ENCODE results near the gene GNAS-AS1. TPM values are rescaled to one million over a fixed set of nuclear protein-coding genes. Genes with fewer than 3 reads are reported as not detected.

The GNAS-AS1 gene
- polyA plus RNA-seq, 2 donors, result 0.09 to 0.49 TPM

GRCh38 chr20:58807801-58808200 is 42.9 kb downstream of the GNAS-AS1 start:
- H3K27ac ChIP-seq (ENCODE audit: low read depth in 2 of 2, low read length in 1 of 2), result no peak overlapping the region
- H3K27me3 ChIP-seq (ENCODE audit: control insufficient read depth in 1 of 2, insufficient read depth in 2 of 2, low read length in 2 of 2), result no peaks in the 10 kb centered on the region

GRCh38 chr20:58803533-58803932 is 47.2 kb downstream of the GNAS-AS1 start:
- Histone ChIP-seq H3K36me3 (ENCODE audit: control insufficient read depth in 2 of 2, insufficient read depth in 2 of 2, low read length in 1 of 2) (no peaks in the 10 kb centered on the region), H3K4me3 (ENCODE audit: low read depth in 1 of 2, low read length in 2 of 2) (no peak overlapping the region), H3K27ac (ENCODE audit: low read depth in 2 of 2, low read length in 1 of 2) (no peak overlapping the region), H3K9me3 (ENCODE audit: control insufficient read depth in 2 of 2, insufficient read depth in 1 of 2, low read depth in 1 of 2, low read length in 1 of 2) (no peaks in the 10 kb centered on the region), H3K27me3 (ENCODE audit: control insufficient read depth in 1 of 2, insufficient read depth in 2 of 2, low read length in 2 of 2) (no peaks in the 10 kb centered on the region), H3K4me1 (ENCODE audit: control insufficient read depth in 2 of 2, insufficient read depth in 2 of 2, low read length in 1 of 2) (no peaks in the 10 kb centered on the region)
- WGBS, 2 donors, result 88 to 91% methylated on average over 18 of the region's 18 CpGs

More at GRCh38 chr20:58807801-58808200, 42.9 kb downstream of the GNAS-AS1 start:
- H3K36me3 ChIP-seq (ENCODE audit: control insufficient read depth in 2 of 2, insufficient read depth in 2 of 2, low read length in 1 of 2), result no peaks in the 10 kb centered on the region
- no peaks in the 10 kb centered on the region for H3K9me3 ChIP-seq (ENCODE audit: control insufficient read depth in 2 of 2, insufficient read depth in 1 of 2, low read depth in 1 of 2, low read length in 1 of 2)
- H3K4me1 ChIP-seq (ENCODE audit: control insufficient read depth in 2 of 2, insufficient read depth in 2 of 2, low read length in 1 of 2), result no peaks in the 10 kb centered on the region
- H3K4me3 ChIP-seq (ENCODE audit: low read depth in 1 of 2, low read length in 2 of 2), result no peak overlapping the region
- 79 to 85% methylated on average over 11 of the region's 11 CpGs for WGBS, 2 donors

DNA sequence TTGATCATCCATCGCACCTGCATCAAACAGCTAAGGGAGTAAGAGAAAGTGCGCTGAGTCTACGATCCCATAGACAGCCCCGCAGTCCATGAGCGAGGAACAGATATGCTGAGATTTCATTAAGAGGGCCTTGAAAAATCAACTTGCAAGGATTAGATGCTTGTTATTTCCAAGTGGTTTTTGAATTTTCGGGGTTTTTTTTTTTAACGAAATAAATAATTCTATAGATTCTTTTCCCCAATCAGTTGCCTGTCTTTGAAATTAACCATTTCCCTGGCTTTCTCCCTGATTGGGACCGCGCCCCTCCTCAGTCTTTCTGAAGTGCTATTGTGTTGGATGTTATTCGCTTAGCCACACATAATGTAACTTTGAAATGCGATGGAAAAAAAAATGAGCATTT is 48.6 kb downstream of the GNAS-AS1 start:
- WGBS, 2 donors, result 90% methylated on average over 11 of the region's 11 CpGs
- Histone ChIP-seq H3K4me1 (ENCODE audit: control insufficient read depth in 2 of 2, insufficient read depth in 2 of 2, low read length in 1 of 2) (no peaks in the 10 kb centered on the region), H3K27me3 (ENCODE audit: control insufficient read depth in 1 of 2, insufficient read depth in 2 of 2, low read length in 2 of 2) (no peaks in the 10 kb centered on the region), H3K27ac (ENCODE audit: low read depth in 2 of 2, low read length in 1 of 2) (no peak overlapping the region), H3K4me3 (ENCODE audit: low read depth in 1 of 2, low read length in 2 of 2) (no peak overlapping the region), H3K9me3 (ENCODE audit: control insufficient read depth in 2 of 2, insufficient read depth in 1 of 2, low read depth in 1 of 2, low read length in 1 of 2) (no peaks in the 10 kb centered on the region), H3K36me3 (ENCODE audit: control insufficient read depth in 2 of 2, insufficient read depth in 2 of 2, low read length in 1 of 2) (no peaks in the 10 kb centered on the region)

DNA sequence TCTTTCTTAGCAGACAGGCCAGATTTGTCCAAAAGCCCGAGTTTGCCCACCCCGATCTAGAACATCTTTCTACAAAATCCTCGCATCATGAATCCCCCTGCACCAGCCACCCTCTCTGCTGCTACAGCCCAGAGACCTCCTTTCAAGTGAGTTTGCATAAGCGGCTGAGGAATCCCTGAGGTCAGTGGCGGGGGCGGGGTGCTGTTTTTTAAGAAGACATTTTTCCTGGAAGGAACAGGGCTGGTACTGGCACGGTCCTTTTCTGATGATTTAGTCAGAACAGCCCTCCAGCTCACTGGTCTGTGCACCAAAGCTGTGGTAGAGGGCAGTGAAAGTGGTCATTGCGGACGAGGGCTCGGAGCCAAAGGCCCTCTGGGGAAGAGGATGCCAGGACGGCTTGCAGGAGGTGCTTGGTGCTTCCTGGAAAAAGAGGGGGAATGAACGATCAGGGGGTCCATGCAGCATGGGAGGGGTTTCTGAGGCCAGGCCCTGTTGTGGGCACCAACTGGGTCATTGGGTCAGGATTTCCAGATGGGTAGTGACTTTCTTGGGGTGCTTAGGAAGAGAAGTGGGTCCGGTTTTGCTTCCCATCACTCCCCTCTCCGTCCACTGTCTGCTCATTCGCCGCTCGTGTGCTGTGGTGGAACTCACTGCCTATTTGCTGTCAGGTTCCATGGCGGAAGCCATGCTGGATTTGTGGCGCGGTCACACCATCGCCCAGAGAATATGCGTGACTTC is 50.4 kb downstream of the GNAS-AS1 start:
- no peaks in the 10 kb centered on the region for H3K27me3 ChIP-seq (ENCODE audit: control insufficient read depth in 1 of 2, insufficient read depth in 2 of 2, low read length in 2 of 2)
- WGBS, 2 donors, result 76 to 77% methylated on average over 22 of the region's 22 CpGs
- H3K27ac ChIP-seq (ENCODE audit: low read depth in 2 of 2, low read length in 1 of 2), result no peak overlapping the region
- H3K4me3 ChIP-seq (ENCODE audit: low read depth in 1 of 2, low read length in 2 of 2), result no peak overlapping the region
- no peaks in the 10 kb centered on the region for H3K4me1 ChIP-seq (ENCODE audit: control insufficient read depth in 2 of 2, insufficient read depth in 2 of 2, low read length in 1 of 2)
- H3K9me3 ChIP-seq (ENCODE audit: control insufficient read depth in 2 of 2, insufficient read depth in 1 of 2, low read depth in 1 of 2, low read length in 1 of 2), result no peaks in the 10 kb centered on the region
- no peaks in the 10 kb centered on the region for H3K36me3 ChIP-seq (ENCODE audit: control insufficient read depth in 2 of 2, insufficient read depth in 2 of 2, low read length in 1 of 2)

DNA sequence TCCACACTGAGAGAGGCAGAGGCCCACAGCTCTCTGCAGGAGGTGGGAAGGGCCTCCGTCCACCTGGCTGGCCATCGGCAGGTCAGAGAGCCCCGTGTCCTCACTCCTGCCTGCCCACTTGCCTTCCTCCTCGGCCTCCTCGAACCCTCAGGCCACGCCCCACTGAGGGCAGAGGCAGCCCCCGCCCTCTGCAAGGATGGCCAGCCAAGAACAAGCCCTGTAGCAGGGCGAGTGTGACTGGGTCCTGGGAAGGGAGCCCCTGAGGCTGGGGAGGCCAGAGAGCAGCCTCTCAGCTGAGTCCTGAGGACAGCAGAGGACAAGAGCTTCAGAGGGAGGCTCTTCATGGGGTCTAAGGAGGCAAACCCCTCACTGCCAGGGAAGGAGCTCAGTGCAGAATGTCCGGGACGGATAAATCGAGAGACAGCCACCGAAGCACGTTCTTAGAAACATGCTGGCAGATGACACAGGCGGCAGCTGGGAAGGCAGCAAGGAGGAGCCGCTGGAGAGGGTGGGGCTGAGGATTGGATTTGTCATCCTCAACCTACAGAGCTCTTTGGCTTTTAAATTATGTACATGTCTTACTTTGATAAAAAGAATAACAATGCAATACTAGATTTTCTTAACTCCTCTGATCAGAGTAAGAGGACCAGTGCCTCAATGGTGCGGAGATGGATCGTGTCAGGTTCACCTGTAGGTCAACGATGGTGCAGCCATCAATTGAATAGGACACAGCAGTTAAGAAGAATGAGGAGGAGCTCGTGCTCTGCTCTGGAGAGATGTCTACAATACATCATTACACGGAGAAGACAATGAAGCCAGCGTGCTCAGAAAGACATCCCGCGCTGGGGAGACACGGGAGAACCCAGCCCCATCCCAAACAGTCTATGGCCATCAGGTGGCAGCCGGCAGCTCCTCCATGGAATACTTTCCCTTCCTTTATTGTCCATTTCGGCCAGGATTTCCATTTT is 53.0 kb downstream of the GNAS-AS1 start:
- Histone ChIP-seq H3K4me3 (ENCODE audit: low read depth in 1 of 2, low read length in 2 of 2) (no peak overlapping the region), H3K4me1 (ENCODE audit: control insufficient read depth in 2 of 2, insufficient read depth in 2 of 2, low read length in 1 of 2) (no peaks in the 10 kb centered on the region), H3K36me3 (ENCODE audit: control insufficient read depth in 2 of 2, insufficient read depth in 2 of 2, low read length in 1 of 2) (no peaks in the 10 kb centered on the region), H3K9me3 (ENCODE audit: control insufficient read depth in 2 of 2, insufficient read depth in 1 of 2, low read depth in 1 of 2, low read length in 1 of 2) (no peaks in the 10 kb centered on the region), H3K27ac (ENCODE audit: low read depth in 2 of 2, low read length in 1 of 2) (no peak overlapping the region), H3K27me3 (ENCODE audit: control insufficient read depth in 1 of 2, insufficient read depth in 2 of 2, low read length in 2 of 2) (no peaks in the 10 kb centered on the region)
- 79 to 81% methylated on average over 26 of the region's 26 CpGs for WGBS, 2 donors

DNA sequence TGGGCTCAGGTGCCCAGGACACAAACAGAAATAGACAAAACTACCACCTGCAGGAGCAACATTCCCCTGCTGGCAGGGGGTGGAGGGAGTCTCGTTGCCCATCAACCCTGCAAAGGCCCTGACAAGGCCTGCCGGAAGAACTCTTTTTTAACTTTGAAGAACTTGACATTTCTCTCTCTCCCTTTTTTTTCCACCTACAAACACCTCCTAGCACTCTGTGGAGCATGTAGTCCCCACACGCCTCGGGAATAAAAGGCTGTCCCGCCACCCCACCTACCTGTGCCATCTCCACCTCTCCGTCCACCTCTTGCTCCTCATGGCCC is 54.8 kb downstream of the GNAS-AS1 start:
- Histone ChIP-seq H3K27me3 (ENCODE audit: control insufficient read depth in 1 of 2, insufficient read depth in 2 of 2, low read length in 2 of 2) (no peaks in the 10 kb centered on the region), H3K9me3 (ENCODE audit: control insufficient read depth in 2 of 2, insufficient read depth in 1 of 2, low read depth in 1 of 2, low read length in 1 of 2) (no peaks in the 10 kb centered on the region)

DNA sequence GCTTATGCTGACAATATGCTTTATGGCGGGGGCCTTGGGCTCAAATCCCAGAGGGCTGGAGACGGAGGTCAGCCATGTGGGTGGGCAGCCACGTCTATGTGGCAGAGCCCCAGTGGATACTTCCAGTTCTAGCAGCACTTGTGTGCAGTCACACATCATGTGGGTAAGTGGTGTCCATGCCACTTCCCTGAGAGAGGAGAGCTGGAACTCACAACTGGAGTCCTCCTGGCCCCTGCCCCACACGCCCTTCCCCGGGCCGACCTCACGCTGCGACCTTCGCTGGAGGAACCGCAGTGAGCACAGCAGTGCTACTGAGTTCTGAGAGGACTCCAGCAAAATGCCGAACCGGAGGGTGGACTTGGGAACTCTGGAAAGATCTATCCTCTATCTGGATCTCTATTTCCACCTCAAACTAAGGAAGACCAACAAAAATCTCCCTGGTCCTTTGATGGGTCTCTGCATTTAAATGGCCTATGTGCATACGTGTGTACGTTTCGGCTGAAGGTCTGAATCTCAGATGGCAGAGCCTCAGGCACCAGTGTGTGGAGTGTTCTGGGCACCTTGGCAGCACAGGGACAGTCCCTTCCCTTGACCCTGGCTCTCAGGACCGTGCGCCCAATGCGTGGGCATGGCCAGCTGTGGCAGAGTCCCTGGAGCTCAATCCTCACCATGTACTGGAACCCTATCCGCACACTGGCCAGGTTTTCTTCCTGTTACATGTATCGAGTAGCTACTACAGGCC is 55.4 kb downstream of the GNAS-AS1 start:
- Histone ChIP-seq H3K4me1 (ENCODE audit: control insufficient read depth in 2 of 2, insufficient read depth in 2 of 2, low read length in 1 of 2) (no peaks in the 10 kb centered on the region), H3K27ac (ENCODE audit: low read depth in 2 of 2, low read length in 1 of 2) (no peak overlapping the region), H3K4me3 (ENCODE audit: low read depth in 1 of 2, low read length in 2 of 2) (no peak overlapping the region), H3K27me3 (ENCODE audit: control insufficient read depth in 1 of 2, insufficient read depth in 2 of 2, low read length in 2 of 2) (no peaks in the 10 kb centered on the region), H3K9me3 (ENCODE audit: control insufficient read depth in 2 of 2, insufficient read depth in 1 of 2, low read depth in 1 of 2, low read length in 1 of 2) (peaks cover 0 to 2% of the 10 kb centered on the region in 2 donors), H3K36me3 (ENCODE audit: control insufficient read depth in 2 of 2, insufficient read depth in 2 of 2, low read length in 1 of 2) (no peaks in the 10 kb centered on the region)
- 83 to 88% methylated on average over 20 of the region's 20 CpGs for WGBS, 2 donors

More for the DNA sequence above, 54.8 kb downstream of the GNAS-AS1 start:
- Histone ChIP-seq H3K27ac (ENCODE audit: low read depth in 2 of 2, low read length in 1 of 2) (no peak overlapping the region), H3K4me1 (ENCODE audit: control insufficient read depth in 2 of 2, insufficient read depth in 2 of 2, low read length in 1 of 2) (no peaks in the 10 kb centered on the region), H3K36me3 (ENCODE audit: control insufficient read depth in 2 of 2, insufficient read depth in 2 of 2, low read length in 1 of 2) (no peaks in the 10 kb centered on the region), H3K4me3 (ENCODE audit: low read depth in 1 of 2, low read length in 2 of 2) (no peak overlapping the region)
- WGBS, 2 donors, result 89 to 90% methylated on average over 6 of the region's 6 CpGs

GRCh38 chr20:58794510-58795180 is 56.1 kb downstream of the GNAS-AS1 start:
- 65 to 81% methylated on average over 19 of the region's 19 CpGs for WGBS, 2 donors
- H3K4me3 ChIP-seq (ENCODE audit: low read depth in 1 of 2, low read length in 2 of 2), result no peak overlapping the region
- H3K4me1 ChIP-seq (ENCODE audit: control insufficient read depth in 2 of 2, insufficient read depth in 2 of 2, low read length in 1 of 2), result no peaks in the 10 kb centered on the region
- no peak overlapping the region for H3K27ac ChIP-seq (ENCODE audit: low read depth in 2 of 2, low read length in 1 of 2)
- no peaks in the 10 kb centered on the region for H3K36me3 ChIP-seq (ENCODE audit: control insufficient read depth in 2 of 2, insufficient read depth in 2 of 2, low read length in 1 of 2)
- peaks cover 0 to 3% of the 10 kb centered on the region in 2 donors for H3K9me3 ChIP-seq (ENCODE audit: control insufficient read depth in 2 of 2, insufficient read depth in 1 of 2, low read depth in 1 of 2, low read length in 1 of 2)
- H3K27me3 ChIP-seq (ENCODE audit: control insufficient read depth in 1 of 2, insufficient read depth in 2 of 2, low read length in 2 of 2), result no peaks in the 10 kb centered on the region

All from esophagus (tissue), 2 donors.